Activated CD4-positive, alpha-beta memory T cell treated with anti-CD3 and anti-CD28 coated beads for 36 hours (primary cell): ENCODE results near the gene PPIC. TPM values are rescaled to one million over a fixed set of nuclear protein-coding genes. Genes with fewer than 3 reads are reported as not detected.

ENCODE experiments used
- CTCF ChIA-PET: fragments of 350-600 bp; sonication (Branson Sonifier 250); formaldehyde crosslinking; loops from one replicate; lab custom pipeline; 2021; ENCODE audit warnings: antibody characterized with exemption, inconsistent platforms; lab: Charles Lee
- POLR2A ChIA-PET: fragments of 350-600 bp; sonication (Branson Sonifier 250); formaldehyde crosslinking; loops from one replicate; lab custom pipeline; 2021; ENCODE audit warnings: antibody characterized with exemption; lab: Charles Lee
- DNase-seq: peaks from one replicate; pipeline ENCODE4 v3.0.0-alpha.2; 2020
- H3K27ac Mint-ChIP-seq: one replicate; pipeline ENCODE4 v1.8.0; 2021; ENCODE audit warnings: mixed read lengths
- H3K27me3 Mint-ChIP-seq: one replicate; pipeline ENCODE4 v1.8.0; 2021; ENCODE audit warnings: mixed read lengths
- H3K36me3 Mint-ChIP-seq: one replicate; pipeline ENCODE4 v1.8.0; 2021; ENCODE audit warnings: mixed read lengths
- H3K4me1 Mint-ChIP-seq: one replicate; pipeline ENCODE4 v1.8.0; 2021; ENCODE audit warnings: low read depth, mixed read lengths
- H3K4me3 Mint-ChIP-seq: one replicate; pipeline ENCODE4 v1.8.0; 2021; ENCODE audit warnings: mild to moderate bottlenecking, mixed read lengths
- H3K9me3 Mint-ChIP-seq: one replicate; pipeline ENCODE4 v1.8.0; 2021; ENCODE audit warnings: mixed read lengths
- intact Hi-C: fragments of 100-400 bp; cut with micrococcal nuclease; formaldehyde crosslinking; loops from one replicate; pipeline ENCODE4 v1.15.1; 2023
- total RNA-seq, 2 experiments: library from RNA; stranded (reverse); gene quantifications; one replicate each; pipeline ENCODE4 v1.2.3, GENCODE V29; 2021

The PPIC gene
- total RNA-seq, 2 experiments from 2014 or later, result not detected

DNA sequence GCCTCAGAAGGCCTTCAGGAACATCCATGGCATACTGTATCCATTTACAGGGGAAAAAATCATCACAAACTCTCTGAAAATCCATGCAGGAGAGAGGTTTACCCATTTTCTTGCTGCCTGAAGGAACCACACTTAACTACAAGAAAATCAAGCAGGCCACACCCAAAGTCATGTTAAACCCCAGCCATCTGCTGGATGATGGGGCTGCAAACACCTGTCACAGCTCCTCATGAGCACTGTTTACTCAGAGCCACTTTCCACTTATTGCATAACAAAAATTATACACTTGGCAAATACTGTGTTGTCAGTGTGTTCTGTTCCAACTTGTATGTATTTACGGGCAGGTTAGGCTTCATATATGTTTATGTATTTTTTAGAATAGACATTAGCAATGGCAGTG, 35.8 kb downstream of the PPIC start:
- intact Hi-C loops, result loop anchor here (5.0 to 10.0 kb wide), 3 partner anchors 103 to 486 kb away; no protein-coding TSS in a partner anchor
- H3K9me3 Mint-ChIP-seq, result no peaks in the 10 kb centered on the region
- CTCF ChIA-PET, result no interaction called here
- no peak overlapping the region for H3K4me3 Mint-ChIP-seq
- H3K4me1 Mint-ChIP-seq, result no peaks in the 10 kb centered on the region
- no peaks in the 10 kb centered on the region for H3K36me3 Mint-ChIP-seq
- no peak for DNase-seq
- no peak overlapping the region for H3K27ac Mint-ChIP-seq
- POLR2A ChIA-PET, result no interaction called here
- no peaks in the 10 kb centered on the region for H3K27me3 Mint-ChIP-seq

DNA sequence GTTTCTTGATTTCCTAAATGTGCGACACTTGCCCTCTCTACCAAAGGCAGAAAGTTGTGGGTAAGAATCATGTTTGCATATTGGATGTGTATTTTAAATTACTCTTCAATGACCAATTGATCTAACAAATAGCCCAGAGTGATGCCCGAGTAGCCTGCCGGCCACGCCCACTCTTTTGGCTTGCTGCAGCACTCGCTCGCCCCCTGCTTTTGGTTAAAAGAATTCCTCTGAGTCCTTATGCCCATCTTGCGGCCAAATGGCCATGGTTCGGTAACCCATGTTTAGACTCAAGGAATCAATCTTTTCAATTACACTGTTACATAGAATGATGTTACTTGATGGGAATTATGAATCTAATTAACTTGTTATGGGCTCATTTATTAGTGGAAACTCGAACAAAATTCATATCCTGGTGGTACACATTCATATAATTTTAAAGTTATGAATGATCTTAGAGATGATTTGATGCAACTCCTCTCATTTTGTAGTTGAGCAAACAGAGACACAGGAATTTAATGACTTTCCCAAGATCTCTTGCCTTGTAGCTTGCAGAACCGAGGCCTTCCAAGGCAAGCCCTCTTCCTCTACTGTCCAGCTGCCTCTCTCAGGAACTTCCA, 36.5 kb downstream of the PPIC start:
- intact Hi-C loops, result loop anchor here (5.0 to 10.0 kb wide), 3 partner anchors 103 to 485 kb away; no protein-coding TSS in a partner anchor
- CTCF ChIA-PET, result interaction anchor here (0.7 kb wide), 1 partner anchor 294 kb away, joined by 3 read pairs; no protein-coding TSS in a partner anchor
- Mint-ChIP-seq H3K27ac (no peak overlapping the region), H3K36me3 (no peaks in the 10 kb centered on the region), H3K4me1 (no peaks in the 10 kb centered on the region), H3K27me3 (no peaks in the 10 kb centered on the region), H3K9me3 (no peaks in the 10 kb centered on the region), H3K4me3 (no peak overlapping the region)
- POLR2A ChIA-PET, result no interaction called here
- peak; percentile 60 for DNase-seq

DNA sequence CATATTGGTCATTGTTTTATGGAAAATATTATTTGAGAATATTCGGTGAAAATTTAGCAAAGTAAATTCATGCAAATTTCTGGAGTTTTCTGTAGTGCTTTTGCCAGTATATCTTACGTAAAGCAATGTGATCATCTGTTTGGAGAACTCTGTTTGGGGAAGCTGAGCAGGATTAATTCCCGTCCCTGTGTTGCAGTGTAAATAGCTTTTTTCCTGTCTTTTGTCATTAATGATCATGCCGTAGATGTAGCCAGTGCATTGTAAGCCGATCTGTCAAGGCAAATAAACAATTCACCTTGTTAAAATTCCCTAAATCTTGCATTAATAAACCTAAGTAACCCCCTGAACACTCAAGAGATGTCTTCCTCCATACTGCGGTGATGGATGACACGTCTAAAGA, 39.2 kb downstream of the PPIC start:
- POLR2A ChIA-PET, result no interaction called here
- H3K4me3 Mint-ChIP-seq, result no peak overlapping the region
- no peaks in the 10 kb centered on the region for H3K9me3 Mint-ChIP-seq
- CTCF ChIA-PET, result no interaction called here
- no peaks in the 10 kb centered on the region for H3K27me3 Mint-ChIP-seq
- no peaks in the 10 kb centered on the region for H3K4me1 Mint-ChIP-seq
- DNase-seq, result no peak
- intact Hi-C loops, result no loop called here
- no peaks in the 10 kb centered on the region for H3K36me3 Mint-ChIP-seq
- no peak overlapping the region for H3K27ac Mint-ChIP-seq

DNA sequence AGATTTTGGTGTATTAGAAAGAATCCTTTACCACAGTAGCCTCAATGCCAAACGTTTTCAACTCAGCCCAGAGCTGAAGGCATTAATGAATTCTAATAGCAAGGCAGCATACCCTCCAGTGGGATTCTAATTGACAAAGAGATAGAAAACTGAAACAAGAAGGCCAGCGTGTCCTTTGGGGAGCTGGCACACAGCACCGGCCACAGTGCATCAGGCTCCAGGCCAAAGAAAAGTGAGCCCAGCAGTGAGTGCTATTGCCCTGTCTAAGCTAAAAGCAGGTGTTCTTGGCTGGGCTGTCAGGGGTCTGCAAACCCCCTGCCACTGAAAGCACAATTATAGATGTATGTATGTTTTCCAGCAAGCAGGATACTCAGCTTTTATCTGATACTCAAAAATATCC, 40.4 kb downstream of the PPIC start:
- no peak for DNase-seq
- Mint-ChIP-seq H3K27me3 (no peaks in the 10 kb centered on the region), H3K27ac (no peak overlapping the region), H3K9me3 (no peaks in the 10 kb centered on the region), H3K36me3 (no peaks in the 10 kb centered on the region), H3K4me1 (no peaks in the 10 kb centered on the region), H3K4me3 (no peak overlapping the region)
- ChIA-PET POLR2A (no interaction called here), CTCF (no interaction called here)
- intact Hi-C loops, result no loop called here

DNA sequence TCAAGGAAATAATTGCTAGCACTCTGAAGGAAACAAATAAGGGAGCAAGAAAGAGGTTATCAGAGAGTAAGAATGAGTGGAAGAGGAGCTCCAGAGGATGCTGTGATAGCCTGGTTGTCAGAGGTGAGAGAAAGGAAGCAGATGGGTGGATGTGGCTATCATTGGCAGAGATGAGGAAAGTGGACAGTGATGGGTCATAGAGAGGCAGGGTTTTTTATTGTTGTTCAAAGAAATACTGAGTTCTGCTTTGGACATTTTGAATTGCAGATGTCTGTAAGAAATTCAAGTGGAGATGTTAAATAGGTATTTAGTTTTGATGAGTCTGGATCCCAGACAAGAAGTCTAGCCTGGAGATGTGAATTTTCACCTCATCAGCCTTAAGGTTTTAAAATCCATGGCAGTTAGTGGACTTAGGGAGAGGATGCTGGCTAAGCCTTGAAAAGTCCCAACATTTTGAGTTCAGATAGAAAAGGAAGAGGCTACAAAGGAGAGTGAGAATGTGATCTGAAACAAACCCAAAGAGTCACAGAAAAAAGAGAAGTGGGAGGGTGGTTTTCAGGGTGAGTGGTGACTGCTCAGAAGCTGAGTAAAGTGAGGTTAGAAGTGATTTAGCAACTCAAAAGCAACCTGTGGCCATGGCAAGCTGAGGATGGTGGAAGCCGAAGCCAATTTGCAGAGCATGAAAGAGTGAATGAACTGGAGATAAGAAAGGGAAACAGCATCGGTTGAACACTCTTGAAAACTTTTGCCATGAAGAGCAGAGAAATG, 50.4 kb downstream of the PPIC start:
- H3K36me3 Mint-ChIP-seq, result no peaks in the 10 kb centered on the region
- H3K27ac Mint-ChIP-seq, result no peak overlapping the region
- no peaks in the 10 kb centered on the region for H3K27me3 Mint-ChIP-seq
- POLR2A ChIA-PET, result no interaction called here
- H3K9me3 Mint-ChIP-seq, result no peaks in the 10 kb centered on the region
- DNase-seq, result no peak
- intact Hi-C loops, result loop anchor here (10.0 kb wide), 1 partner anchor 91 kb away; no protein-coding TSS in a partner anchor
- H3K4me3 Mint-ChIP-seq, result no peak overlapping the region
- CTCF ChIA-PET, result no interaction called here
- H3K4me1 Mint-ChIP-seq, result no peaks in the 10 kb centered on the region

DNA sequence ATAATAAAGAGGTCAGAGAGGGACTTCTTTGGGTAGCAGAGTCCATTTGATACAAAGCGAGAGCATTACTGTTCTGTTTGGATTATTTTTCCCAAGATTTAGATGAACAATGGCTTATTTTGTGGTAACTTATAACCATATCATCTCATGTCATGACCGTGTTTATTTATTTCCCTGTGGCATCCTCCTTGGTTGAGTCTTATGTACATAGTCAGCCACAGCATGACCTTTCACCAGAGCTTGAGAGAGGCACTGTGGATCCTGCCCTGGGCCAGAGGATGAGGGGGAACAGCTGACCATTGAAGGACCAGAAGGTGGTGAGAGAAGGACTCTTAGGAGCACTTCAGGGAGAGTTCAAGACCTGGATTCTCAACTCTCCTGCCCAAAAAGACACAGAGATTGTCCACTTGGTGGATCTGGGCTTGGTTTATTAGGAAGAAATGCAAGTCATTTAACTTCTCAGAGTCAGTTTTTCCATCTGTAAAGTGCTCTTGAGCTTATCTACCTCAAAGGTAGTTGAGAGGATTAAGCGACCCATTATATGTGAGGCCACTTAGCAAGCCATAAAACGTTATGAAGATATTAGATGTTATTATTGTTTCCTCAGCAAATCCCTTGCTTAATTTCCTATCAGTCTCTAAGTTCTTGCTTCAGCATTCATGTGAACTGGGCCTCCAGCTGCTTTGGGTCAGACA, 51.4 kb downstream of the PPIC start:
- ChIA-PET CTCF (no interaction called here), POLR2A (no interaction called here)
- Mint-ChIP-seq H3K4me3 (no peak overlapping the region), H3K4me1 (no peaks in the 10 kb centered on the region), H3K9me3 (no peaks in the 10 kb centered on the region), H3K27ac (no peak overlapping the region), H3K27me3 (no peaks in the 10 kb centered on the region), H3K36me3 (no peaks in the 10 kb centered on the region)
- DNase-seq, result no peak
- intact Hi-C loops, result loop anchor here (10.0 kb wide), 1 partner anchor 90 kb away; no protein-coding TSS in a partner anchor

DNA sequence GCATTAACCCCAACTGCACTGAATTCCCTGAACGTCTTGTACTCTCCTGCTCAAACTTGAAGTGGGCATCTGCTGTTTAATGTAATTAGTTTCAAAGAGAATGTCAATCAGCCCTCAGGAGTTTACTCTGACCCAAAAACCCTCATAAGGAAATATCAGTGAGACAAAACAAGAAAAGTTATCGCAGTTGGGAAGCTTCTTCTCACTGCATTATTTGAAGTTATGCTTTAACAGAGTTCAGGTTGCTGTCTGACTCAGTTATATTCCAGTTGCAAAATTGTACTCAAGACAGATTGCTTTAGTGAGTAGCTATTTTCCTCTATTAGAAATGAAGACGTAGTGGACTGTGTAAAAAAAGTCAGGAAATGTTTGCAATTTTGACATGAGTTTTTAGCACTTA, 52.1 kb downstream of the PPIC start:
- Mint-ChIP-seq H3K9me3 (no peaks in the 10 kb centered on the region), H3K4me3 (no peak overlapping the region), H3K36me3 (no peaks in the 10 kb centered on the region), H3K27ac (no peak overlapping the region), H3K4me1 (no peaks in the 10 kb centered on the region), H3K27me3 (no peaks in the 10 kb centered on the region)
- no peak for DNase-seq
- ChIA-PET CTCF (interaction anchor here (0.7 kb wide), 1 partner anchor 457 kb away, joined by 5 read pairs; no protein-coding TSS in a partner anchor), POLR2A (no interaction called here)
- intact Hi-C loops, result loop anchor here (10.0 kb wide), 1 partner anchor 90 kb away; no protein-coding TSS in a partner anchor

DNA sequence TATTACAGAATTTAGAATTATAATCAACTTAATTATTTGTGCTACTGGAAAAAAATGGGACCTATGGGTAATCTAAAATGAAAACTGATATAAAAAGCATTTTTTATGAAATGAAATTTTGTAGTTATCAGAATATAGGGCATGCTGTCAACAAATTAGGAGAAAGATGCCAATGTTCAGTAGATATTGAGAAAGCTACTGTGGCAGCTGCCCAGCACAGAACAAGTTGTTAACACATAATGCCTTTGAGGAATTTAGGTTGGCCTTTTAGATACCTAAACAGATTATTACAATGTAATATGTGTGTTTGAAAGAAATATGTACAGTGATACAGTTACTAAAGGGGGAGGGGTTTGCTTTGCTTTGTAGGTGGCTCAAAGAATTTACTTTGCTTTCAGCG, 54.1 kb downstream of the PPIC start:
- Mint-ChIP-seq H3K27ac (no peak overlapping the region), H3K36me3 (no peaks in the 10 kb centered on the region), H3K4me3 (no peak overlapping the region), H3K4me1 (no peaks in the 10 kb centered on the region), H3K9me3 (no peaks in the 10 kb centered on the region), H3K27me3 (no peaks in the 10 kb centered on the region)
- ChIA-PET CTCF (no interaction called here), POLR2A (no interaction called here)
- DNase-seq, result no peak
- intact Hi-C loops, result loop anchor here (10.0 kb wide), 1 partner anchor 88 kb away; no protein-coding TSS in a partner anchor

DNA sequence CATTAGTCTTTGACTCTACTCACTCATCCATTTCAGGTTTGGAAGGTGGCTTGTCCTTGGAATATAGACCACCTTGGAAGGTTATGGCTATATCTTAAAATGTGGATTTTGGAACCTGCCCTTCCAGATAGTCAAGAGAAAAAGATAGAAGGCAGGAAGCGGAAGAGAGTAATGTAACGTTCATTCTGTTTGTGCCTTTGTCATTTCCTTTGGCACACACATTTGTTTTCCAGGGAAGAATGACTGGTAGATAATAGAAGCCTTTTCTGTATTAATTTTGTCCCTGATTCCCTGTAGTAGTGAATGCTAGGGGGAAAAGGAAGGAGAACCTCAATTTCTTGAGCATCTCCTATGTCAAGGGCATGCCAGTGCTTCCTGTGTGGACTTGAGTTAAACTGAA, 54.7 kb downstream of the PPIC start:
- ChIA-PET POLR2A (no interaction called here), CTCF (no interaction called here)
- no peaks in the 10 kb centered on the region for H3K4me1 Mint-ChIP-seq
- intact Hi-C loops, result loop anchor here (10.0 kb wide), 1 partner anchor 87 kb away; no protein-coding TSS in a partner anchor
- H3K9me3 Mint-ChIP-seq, result no peaks in the 10 kb centered on the region
- DNase-seq, result no peak
- H3K36me3 Mint-ChIP-seq, result no peaks in the 10 kb centered on the region
- H3K4me3 Mint-ChIP-seq, result no peak overlapping the region
- H3K27ac Mint-ChIP-seq, result no peak overlapping the region
- no peaks in the 10 kb centered on the region for H3K27me3 Mint-ChIP-seq

DNA sequence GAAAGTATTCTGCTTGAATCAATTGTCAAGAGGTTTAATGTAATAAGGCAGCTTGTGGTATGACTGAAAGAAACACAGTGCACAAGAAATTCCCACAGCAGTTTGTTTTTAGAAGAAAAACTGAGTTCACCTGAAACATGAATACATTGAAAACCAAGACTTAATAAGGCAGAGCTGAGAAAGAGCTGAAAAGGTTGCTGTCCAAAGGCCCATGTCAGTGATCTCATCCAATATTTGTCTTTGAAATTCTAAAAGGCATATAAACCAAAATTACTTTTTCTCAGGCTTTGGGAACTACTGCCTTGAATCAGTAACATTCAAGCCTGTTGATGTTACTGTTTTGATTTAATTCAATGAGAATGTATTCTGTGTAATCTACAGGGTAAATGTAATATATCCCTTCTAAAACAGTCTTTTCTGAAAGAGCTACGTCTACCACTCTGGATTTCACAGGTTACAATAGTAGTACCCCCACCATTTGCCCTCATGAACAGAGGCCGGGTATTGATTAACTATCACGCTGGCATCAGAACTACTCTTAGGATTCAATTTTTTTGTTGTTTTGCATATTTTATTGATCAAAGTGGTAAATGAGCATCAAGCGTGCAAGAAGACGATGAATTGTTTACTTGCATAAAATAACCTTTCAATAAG, 57.8 kb downstream of the PPIC start:
- Mint-ChIP-seq H3K36me3 (no peaks in the 10 kb centered on the region), H3K4me3 (no peak overlapping the region), H3K9me3 (no peaks in the 10 kb centered on the region), H3K27me3 (no peaks in the 10 kb centered on the region), H3K27ac (no peak overlapping the region), H3K4me1 (no peaks in the 10 kb centered on the region)
- ChIA-PET POLR2A (no interaction called here), CTCF (no interaction called here)
- DNase-seq, result no peak
- intact Hi-C loops, result no loop called here

DNA sequence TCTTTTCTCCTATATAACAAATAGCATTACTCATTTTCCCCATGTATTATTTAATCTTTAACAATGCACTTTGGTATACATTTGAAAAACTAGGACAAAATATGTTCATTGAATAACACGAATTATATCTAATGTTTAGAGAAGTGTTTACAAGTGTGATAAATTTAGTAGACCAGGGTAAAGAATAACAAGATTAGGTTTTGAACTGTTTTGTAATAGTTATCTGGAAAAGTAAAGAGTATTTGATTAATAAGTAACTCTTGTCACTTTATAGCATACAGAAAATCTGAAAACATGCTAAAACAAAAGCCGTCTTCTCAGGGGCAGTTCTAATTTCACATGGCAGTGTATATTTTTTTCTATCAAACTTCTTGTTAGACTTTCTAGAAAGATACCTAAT, 58.5 kb downstream of the PPIC start:
- no peaks in the 10 kb centered on the region for H3K4me1 Mint-ChIP-seq
- H3K27me3 Mint-ChIP-seq, result no peaks in the 10 kb centered on the region
- POLR2A ChIA-PET, result no interaction called here
- DNase-seq, result no peak
- CTCF ChIA-PET, result no interaction called here
- H3K36me3 Mint-ChIP-seq, result peaks cover 2% of the 10 kb centered on the region
- H3K9me3 Mint-ChIP-seq, result no peaks in the 10 kb centered on the region
- H3K27ac Mint-ChIP-seq, result no peak overlapping the region
- intact Hi-C loops, result no loop called here
- no peak overlapping the region for H3K4me3 Mint-ChIP-seq

DNA sequence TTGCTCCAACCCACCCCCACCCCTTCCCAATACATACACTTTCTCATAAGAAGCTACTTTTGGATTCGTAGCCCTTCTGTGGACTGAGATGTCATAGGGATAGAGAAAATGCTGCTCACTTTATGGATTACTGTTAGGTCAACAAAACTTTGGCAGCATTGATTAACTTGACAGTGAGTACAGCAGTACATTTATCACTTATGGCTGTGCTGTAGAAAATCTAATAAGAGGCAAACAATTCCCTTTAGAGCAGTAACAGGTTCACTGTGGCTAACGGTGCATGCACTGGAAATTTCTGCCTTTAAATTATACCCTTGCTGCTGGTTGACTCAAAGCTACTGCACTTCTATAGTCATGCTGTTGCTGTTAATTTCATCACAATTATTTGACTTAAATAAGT, 59.2 kb downstream of the PPIC start:
- no peak for DNase-seq
- ChIA-PET CTCF (no interaction called here), POLR2A (no interaction called here)
- peaks cover 2% of the 10 kb centered on the region for H3K36me3 Mint-ChIP-seq
- no peaks in the 10 kb centered on the region for H3K4me1 Mint-ChIP-seq
- intact Hi-C loops, result no loop called here
- no peaks in the 10 kb centered on the region for H3K27me3 Mint-ChIP-seq
- H3K27ac Mint-ChIP-seq, result no peak overlapping the region
- H3K9me3 Mint-ChIP-seq, result no peaks in the 10 kb centered on the region
- H3K4me3 Mint-ChIP-seq, result no peak overlapping the region
